NT2/D1 (cell line): ENCODE data around the gene DPPA4.

Experiments
- SUZ12 ChIP-seq: IDR thresholded peaks from 2 replicates; pipeline ENCODE4 v1.6.1; 2011; ENCODE audit not compliant: insufficient read length, insufficient read depth; ENCODE audit errors: extremely low read depth
- YY1 ChIP-seq: IDR thresholded peaks from 2 replicates; pipeline ENCODE4 v1.6.1; 2011; ENCODE audit not compliant: insufficient read length, insufficient read depth
- ZNF274 ChIP-seq: IDR thresholded peaks from 2 replicates; pipeline ENCODE4 v1.6.1; 2011; ENCODE audit warnings: mild to moderate bottlenecking, low read depth, low read length

DNA sequence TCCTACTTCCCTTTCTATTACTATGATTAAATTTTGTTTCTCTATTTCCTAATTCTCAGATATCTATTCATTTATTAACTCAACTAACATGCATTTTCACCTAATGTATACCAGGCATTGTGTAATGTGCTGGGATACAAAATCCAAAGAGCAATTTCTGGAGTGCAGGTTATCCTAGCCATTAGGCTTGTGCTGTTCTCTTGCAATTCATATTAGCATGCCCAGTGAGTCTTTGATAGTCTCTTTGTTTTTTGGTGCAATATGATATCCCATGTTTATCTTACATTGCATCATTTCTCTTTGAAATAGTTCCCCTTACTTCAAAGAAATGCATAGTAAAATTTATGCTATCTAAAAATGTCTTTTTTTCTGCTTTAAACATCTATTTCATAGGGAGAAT lies 13.9 kb upstream of the DPPA4 start:
- TF ChIP-seq YY1 (no peak), ZNF274 (no peak), SUZ12 (no peak)
